MM.1S (cell line): ENCODE results near the gene LRRC8D.

ENCODE experiments used
- DNase-seq: peaks from one replicate; pipeline ENCODE4 v3.0.0-alpha.2; 2015
- H2AFZ ChIP-seq: fragments of 300-600 bp; sonication (generic); 2 replicates; pipeline ENCODE4 v1.6.0; 2016; ENCODE audit warnings: antibody characterized with exemption, low read length
- H3F3A ChIP-seq: fragments of 300-600 bp; sonication (generic); 2 replicates; pipeline ENCODE4 v1.6.1; 2016; ENCODE audit warnings: mild to moderate bottlenecking, antibody characterized with exemption, low read length, moderate library complexity, mixed read lengths; ENCODE audit not compliant: insufficient read depth
- H3K27ac ChIP-seq: fragments of 300-600 bp; sonication (generic); 2 replicates; pipeline ENCODE4 v1.5.1; 2016; ENCODE audit warnings: mild to moderate bottlenecking, low read length
- H3K27me3 ChIP-seq: fragments of 300-600 bp; sonication (generic); replicated peaks from 2 replicates; pipeline ENCODE4 v1.6.0; 2016; ENCODE audit warnings: low read length; ENCODE audit not compliant: insufficient read depth
- H3K36me3 ChIP-seq: fragments of 300-600 bp; sonication (generic); replicated peaks from 2 replicates; pipeline ENCODE4 v1.6.1; 2016; ENCODE audit warnings: mild to moderate bottlenecking, low read length, mixed read lengths; ENCODE audit not compliant: insufficient read depth
- H3K4me1 ChIP-seq: fragments of 300-600 bp; sonication (generic); 2 replicates; pipeline ENCODE4 v1.6.1; 2016; ENCODE audit warnings: low read length, mixed read lengths
- H3K4me2 ChIP-seq: fragments of 300-600 bp; sonication (generic); 2 replicates; pipeline ENCODE4 v1.6.0; 2016; ENCODE audit warnings: low read depth, low read length
- H3K4me3 ChIP-seq: fragments of 300-600 bp; sonication (generic); 2 replicates; pipeline ENCODE4 v1.5.1; 2016; ENCODE audit warnings: low read length, mixed read lengths
- H3K79me2 ChIP-seq: fragments of 300-600 bp; sonication (generic); 2 replicates; pipeline ENCODE4 v1.6.1; 2016; ENCODE audit warnings: mixed run types, low read length, mixed read lengths
- H3K9ac ChIP-seq: fragments of 300-600 bp; sonication (generic); 2 replicates; pipeline ENCODE4 v1.6.1; 2016; ENCODE audit warnings: low read length, mixed read lengths
- H3K9me2 ChIP-seq: fragments of 300-600 bp; sonication (generic); replicated peaks from 2 replicates; pipeline ENCODE4 v1.6.1; 2016; ENCODE audit warnings: mild to moderate bottlenecking, low read length, mixed read lengths; ENCODE audit not compliant: insufficient read depth
- H3K9me3 ChIP-seq: fragments of 300-600 bp; sonication (generic); replicated peaks from 2 replicates; pipeline ENCODE4 v1.6.1; 2016; ENCODE audit warnings: mild to moderate bottlenecking, low read length, mixed read lengths; ENCODE audit not compliant: insufficient read depth
- H4K20me1 ChIP-seq: fragments of 300-600 bp; sonication (generic); 2 replicates; pipeline ENCODE4 v1.6.1; 2016; ENCODE audit warnings: mild to moderate bottlenecking, low read length, moderate library complexity, mixed read lengths; ENCODE audit not compliant: insufficient read depth
- EZH2 ChIP-seq: fragments of 300-600 bp; sonication (generic); optimal IDR thresholded peaks from 2 replicates; pipeline ENCODE3; 2017; ENCODE audit warnings: low read depth, mild to moderate bottlenecking, antibody characterized with exemption, low read length, mixed read lengths
- EZH2phosphoT487 ChIP-seq: fragments of 300-600 bp; sonication (generic); IDR thresholded peaks from 2 replicates; pipeline ENCODE4 v1.6.1; 2018; ENCODE audit warnings: antibody characterized with exemption, low read length
- TF ChIP-seq, protein P1 (sequence below): fragments of 300-600 bp; sonication (generic); IDR thresholded peaks from 2 replicates; pipeline ENCODE4 v1.5.1; 2016; ENCODE audit warnings: antibody characterized with exemption, low read length, mixed read lengths

LRRC8D gene

DNA sequence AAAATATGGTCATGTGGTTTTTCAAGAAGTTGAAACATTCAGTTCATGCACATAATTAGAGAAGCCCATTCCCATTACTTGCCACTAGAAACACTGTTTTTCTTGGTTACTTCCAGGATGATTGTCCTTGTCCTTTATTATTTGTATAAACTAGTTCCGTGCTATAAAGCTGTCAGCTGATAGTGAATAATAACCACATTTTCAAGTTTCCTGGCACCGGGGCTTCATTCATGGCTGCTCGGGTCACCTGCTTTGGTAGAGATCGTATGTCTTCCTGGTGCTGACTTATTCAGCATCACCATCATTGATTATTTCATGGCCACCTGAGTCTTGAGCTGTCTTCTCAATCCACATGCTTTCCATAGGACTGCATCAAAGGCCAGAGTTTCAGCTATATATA is 111.1 kb downstream of the LRRC8D start:
- no peak overlapping the region for H2AFZ ChIP-seq
- no peak overlapping the region for H3K27ac ChIP-seq
- H3K4me2 ChIP-seq, result no peak overlapping the region
- no peaks in the 10 kb centered on the region for H4K20me1 ChIP-seq
- H3F3A ChIP-seq, result no peaks in the 10 kb centered on the region
- H3K4me1 ChIP-seq, result no peaks in the 10 kb centered on the region
- no peaks in the 10 kb centered on the region for H3K79me2 ChIP-seq
- no peak overlapping the region for H3K4me3 ChIP-seq
- no peaks in the 10 kb centered on the region for H3K9me3 ChIP-seq
- no peak overlapping the region for H3K9ac ChIP-seq
- TF ChIP-seq EZH2phosphoT487 (no peak), EZH2 (no peak)
- TF ChIP-seq, protein P1, sequence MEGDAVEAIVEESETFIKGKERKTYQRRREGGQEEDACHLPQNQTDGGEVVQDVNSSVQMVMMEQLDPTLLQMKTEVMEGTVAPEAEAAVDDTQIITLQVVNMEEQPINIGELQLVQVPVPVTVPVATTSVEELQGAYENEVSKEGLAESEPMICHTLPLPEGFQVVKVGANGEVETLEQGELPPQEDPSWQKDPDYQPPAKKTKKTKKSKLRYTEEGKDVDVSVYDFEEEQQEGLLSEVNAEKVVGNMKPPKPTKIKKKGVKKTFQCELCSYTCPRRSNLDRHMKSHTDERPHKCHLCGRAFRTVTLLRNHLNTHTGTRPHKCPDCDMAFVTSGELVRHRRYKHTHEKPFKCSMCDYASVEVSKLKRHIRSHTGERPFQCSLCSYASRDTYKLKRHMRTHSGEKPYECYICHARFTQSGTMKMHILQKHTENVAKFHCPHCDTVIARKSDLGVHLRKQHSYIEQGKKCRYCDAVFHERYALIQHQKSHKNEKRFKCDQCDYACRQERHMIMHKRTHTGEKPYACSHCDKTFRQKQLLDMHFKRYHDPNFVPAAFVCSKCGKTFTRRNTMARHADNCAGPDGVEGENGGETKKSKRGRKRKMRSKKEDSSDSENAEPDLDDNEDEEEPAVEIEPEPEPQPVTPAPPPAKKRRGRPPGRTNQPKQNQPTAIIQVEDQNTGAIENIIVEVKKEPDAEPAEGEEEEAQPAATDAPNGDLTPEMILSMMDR, result no peak
- no peaks in the 10 kb centered on the region for H3K36me3 ChIP-seq
- H3K27me3 ChIP-seq, result no peaks in the 10 kb centered on the region
- no peak for DNase-seq
- H3K9me2 ChIP-seq, result no peaks in the 10 kb centered on the region

DNA sequence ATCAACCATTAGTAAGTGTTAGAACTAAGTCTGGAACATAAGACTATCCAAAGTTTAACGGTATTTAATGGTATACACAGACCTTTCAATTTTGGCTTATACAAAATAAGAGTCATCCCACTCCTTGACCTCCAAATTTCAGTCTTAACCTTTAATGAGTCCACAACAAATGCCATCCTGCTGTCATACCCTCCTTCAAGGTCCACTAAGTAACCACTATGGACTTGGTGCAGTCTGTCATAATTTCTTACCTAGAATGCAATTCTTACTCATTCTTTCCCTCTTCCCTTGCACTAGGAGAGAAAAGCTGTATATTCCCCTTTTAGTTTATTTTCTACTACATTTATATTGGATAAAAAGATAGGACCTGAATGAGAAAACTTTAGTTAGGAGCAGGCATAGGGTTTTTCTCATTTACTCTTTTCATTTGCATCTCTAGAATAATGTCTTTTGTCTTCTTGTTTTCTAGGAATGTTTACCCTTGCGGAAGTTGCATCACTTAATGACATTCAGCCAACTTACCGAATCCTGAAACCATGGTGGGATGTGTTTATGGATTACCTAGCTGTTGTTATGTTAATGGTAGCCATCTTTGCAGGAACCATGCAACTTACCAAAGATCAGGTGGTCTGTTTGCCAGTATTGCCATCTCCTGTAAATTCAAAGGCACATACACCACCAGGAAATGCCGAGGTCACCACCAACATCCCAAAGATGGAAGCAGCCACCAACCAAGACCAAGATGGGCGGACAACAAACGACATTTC is 111.9 kb downstream of the LRRC8D start:
- Histone ChIP-seq H3K27me3 (no peaks in the 10 kb centered on the region), H3K4me1 (no peaks in the 10 kb centered on the region), H3K36me3 (no peaks in the 10 kb centered on the region), H3F3A (no peaks in the 10 kb centered on the region), H3K27ac (no peak overlapping the region), H3K4me2 (no peak overlapping the region), H3K4me3 (no peak overlapping the region), H3K79me2 (no peaks in the 10 kb centered on the region), H3K9me2 (no peaks in the 10 kb centered on the region), H3K9me3 (no peaks in the 10 kb centered on the region), H3K9ac (no peak overlapping the region), H2AFZ (no peak overlapping the region), H4K20me1 (no peaks in the 10 kb centered on the region)
- DNase-seq, result no peak
- TF ChIP-seq, protein P1, result no peak
- TF ChIP-seq EZH2phosphoT487 (no peak), EZH2 (no peak)

DNA sequence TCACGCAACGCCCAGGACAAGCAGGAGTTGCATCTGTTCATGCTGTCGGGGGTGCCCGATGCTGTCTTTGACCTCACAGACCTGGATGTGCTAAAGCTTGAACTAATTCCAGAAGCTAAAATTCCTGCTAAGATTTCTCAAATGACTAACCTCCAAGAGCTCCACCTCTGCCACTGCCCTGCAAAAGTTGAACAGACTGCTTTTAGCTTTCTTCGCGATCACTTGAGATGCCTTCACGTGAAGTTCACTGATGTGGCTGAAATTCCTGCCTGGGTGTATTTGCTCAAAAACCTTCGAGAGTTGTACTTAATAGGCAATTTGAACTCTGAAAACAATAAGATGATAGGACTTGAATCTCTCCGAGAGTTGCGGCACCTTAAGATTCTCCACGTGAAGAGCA is 113.6 kb downstream of the LRRC8D start:
- H3K9me3 ChIP-seq, result no peaks in the 10 kb centered on the region
- no peaks in the 10 kb centered on the region for H3K36me3 ChIP-seq
- no peak overlapping the region for H2AFZ ChIP-seq
- H3K4me3 ChIP-seq, result no peak overlapping the region
- H3K4me1 ChIP-seq, result no peaks in the 10 kb centered on the region
- H3K9me2 ChIP-seq, result no peaks in the 10 kb centered on the region
- H3K4me2 ChIP-seq, result no peak overlapping the region
- no peaks in the 10 kb centered on the region for H3K79me2 ChIP-seq
- H3F3A ChIP-seq, result no peaks in the 10 kb centered on the region
- TF ChIP-seq EZH2, result no peak
- TF ChIP-seq EZH2phosphoT487, result no peak
- TF ChIP-seq, protein P1, result no peak
- H3K9ac ChIP-seq, result no peak overlapping the region
- H3K27ac ChIP-seq, result no peak overlapping the region
- no peak for DNase-seq
- no peaks in the 10 kb centered on the region for H3K27me3 ChIP-seq
- no peaks in the 10 kb centered on the region for H4K20me1 ChIP-seq
